Neutrophil (primary cell): ENCODE results near the gene REV3L.

Source experiments
- H3K27ac ChIP-seq: fragments of 200-600 bp; sonication (generic); 2 replicates; pipeline ENCODE4 v1.5.1; 2016; ENCODE audit warnings: mild to moderate bottlenecking, moderate library complexity
- H3K27me3 ChIP-seq: fragments of 200-600 bp; sonication (generic); 2 replicates; pipeline ENCODE4 v1.6.0; 2016; ENCODE audit warnings: mild to moderate bottlenecking
- H3K36me3 ChIP-seq: fragments of 200-600 bp; sonication (generic); 2 replicates; pipeline ENCODE4 v1.5.1; 2017
- H3K4me1 ChIP-seq, 2 experiments: fragments of 200-600 bp in 1 of 2; sonication (generic) in 1 of 2; 1 replicate in 1 of 2; 2 replicates in 1 of 2; pipeline versions ENCODE4 v1.5.1 to v1.6.1; 2013 to 2016; ENCODE audit warnings: low read depth in 1 of 2, low read length in 1 of 2, mild to moderate bottlenecking in 1 of 2, moderate library complexity in 1 of 2; ENCODE audit not compliant: control insufficient read depth in 1 of 2, insufficient read depth in 1 of 2
- H3K4me3 ChIP-seq, 2 experiments: fragments of 200-600 bp in 1 of 2; sonication (generic) in 1 of 2; 1 replicate in 1 of 2; 2 replicates in 1 of 2; pipeline ENCODE4 v1.5.1; 2013 to 2016; ENCODE audit warnings: low read depth in 1 of 2, low read length in 1 of 2, mild to moderate bottlenecking in 1 of 2, moderate library complexity in 1 of 2
- H3K9me3 ChIP-seq: fragments of 200-600 bp; sonication (generic); 2 replicates; pipeline ENCODE4 v1.5.1; 2016
- TF ChIP-seq, protein P1 (sequence below): fragments of 200-600 bp; sonication (generic); IDR thresholded peaks from 2 replicates; pipeline ENCODE4 v1.5.1; 2016; ENCODE audit warnings: antibody characterized with exemption

Gene REV3L

DNA sequence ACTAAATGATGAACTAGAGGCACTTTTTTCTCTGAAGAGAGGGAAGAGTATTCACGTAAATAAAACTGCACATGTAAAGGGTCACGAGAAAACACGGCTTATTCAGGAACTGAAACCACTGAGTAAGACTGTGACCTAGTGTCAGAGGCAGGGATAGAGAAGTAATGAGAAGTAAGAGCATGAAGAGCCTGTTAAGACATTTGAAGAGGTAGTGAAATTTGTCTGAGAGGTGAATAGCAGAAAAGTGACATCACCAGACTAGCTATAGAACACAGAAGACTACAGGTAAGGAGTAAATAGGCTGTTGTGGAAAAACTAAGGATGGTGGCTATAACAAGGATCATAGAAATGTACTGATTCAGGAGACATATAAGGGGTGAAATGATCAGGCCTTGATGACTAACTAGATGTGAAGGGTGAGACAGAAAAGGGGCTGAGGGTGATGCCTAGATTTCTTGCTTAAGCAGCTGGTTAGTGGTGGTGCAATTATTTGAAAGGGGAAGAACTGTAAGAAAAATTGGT lies 76.8 kb downstream of the REV3L start:
- Histone ChIP-seq H3K27me3 (no peaks in the 10 kb centered on the region), H3K4me3 (no peak overlapping the region), H3K36me3 (peaks cover 8% of the 10 kb centered on the region), H3K4me1 (peaks cover 0 to 4% of the 10 kb centered on the region in 2 experiments), H3K9me3 (no peaks in the 10 kb centered on the region), H3K27ac (no peak overlapping the region)
- TF ChIP-seq, protein P1, sequence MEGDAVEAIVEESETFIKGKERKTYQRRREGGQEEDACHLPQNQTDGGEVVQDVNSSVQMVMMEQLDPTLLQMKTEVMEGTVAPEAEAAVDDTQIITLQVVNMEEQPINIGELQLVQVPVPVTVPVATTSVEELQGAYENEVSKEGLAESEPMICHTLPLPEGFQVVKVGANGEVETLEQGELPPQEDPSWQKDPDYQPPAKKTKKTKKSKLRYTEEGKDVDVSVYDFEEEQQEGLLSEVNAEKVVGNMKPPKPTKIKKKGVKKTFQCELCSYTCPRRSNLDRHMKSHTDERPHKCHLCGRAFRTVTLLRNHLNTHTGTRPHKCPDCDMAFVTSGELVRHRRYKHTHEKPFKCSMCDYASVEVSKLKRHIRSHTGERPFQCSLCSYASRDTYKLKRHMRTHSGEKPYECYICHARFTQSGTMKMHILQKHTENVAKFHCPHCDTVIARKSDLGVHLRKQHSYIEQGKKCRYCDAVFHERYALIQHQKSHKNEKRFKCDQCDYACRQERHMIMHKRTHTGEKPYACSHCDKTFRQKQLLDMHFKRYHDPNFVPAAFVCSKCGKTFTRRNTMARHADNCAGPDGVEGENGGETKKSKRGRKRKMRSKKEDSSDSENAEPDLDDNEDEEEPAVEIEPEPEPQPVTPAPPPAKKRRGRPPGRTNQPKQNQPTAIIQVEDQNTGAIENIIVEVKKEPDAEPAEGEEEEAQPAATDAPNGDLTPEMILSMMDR: no peak

DNA sequence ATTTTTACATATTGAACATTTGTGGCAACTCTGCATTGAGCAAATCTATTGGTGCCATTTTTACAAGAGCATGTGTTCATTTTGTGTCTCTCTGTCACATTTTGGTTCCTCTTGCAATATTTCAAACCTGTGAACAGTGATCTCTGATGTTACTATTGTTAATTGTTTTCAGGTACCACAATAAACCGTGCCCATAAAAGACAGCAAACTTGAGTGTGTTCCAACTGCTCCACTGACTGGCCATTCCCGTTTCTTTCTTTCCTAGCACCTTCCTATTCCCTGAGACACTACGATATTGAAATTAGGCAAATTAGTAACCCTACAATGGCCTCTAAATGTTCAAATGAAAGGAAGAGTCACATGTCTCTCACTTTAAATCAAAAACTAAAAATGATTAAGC lies 79.6 kb downstream of the REV3L start:
- TF ChIP-seq, protein P1: no peak
- Histone ChIP-seq H3K27ac (no peak overlapping the region), H3K27me3 (no peaks in the 10 kb centered on the region), H3K36me3 (peaks cover 15% of the 10 kb centered on the region), H3K4me1 (no peaks in the 10 kb centered on the region), H3K9me3 (no peaks in the 10 kb centered on the region), H3K4me3 (no peak overlapping the region)

DNA sequence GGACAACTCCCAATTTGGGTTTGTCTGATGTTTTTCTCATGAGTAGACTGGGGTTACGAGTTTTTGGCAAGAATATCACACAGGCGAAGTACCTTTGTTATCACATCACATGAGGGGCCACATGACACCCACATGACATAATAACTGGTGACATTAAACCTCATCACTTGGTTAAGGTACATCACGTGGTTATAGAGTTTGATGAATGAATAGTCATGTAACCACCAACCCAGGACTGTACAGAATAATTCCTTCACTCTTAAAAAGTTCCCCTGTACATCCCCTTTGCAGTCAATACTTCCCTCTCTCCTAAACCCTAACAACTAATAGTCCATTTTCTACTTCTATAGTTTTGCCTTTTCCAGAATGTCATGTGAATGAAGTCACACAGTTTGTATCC lies 83.4 kb downstream of the REV3L start:
- no peaks in the 10 kb centered on the region for H3K9me3 ChIP-seq
- TF ChIP-seq, protein P1: no peak
- no peak overlapping the region for H3K27ac ChIP-seq
- no peaks in the 10 kb centered on the region for H3K27me3 ChIP-seq
- no peaks in the 10 kb centered on the region for H3K4me1 ChIP-seq
- no peak overlapping the region for H3K4me3 ChIP-seq
- peaks cover 15% of the 10 kb centered on the region for H3K36me3 ChIP-seq

DNA sequence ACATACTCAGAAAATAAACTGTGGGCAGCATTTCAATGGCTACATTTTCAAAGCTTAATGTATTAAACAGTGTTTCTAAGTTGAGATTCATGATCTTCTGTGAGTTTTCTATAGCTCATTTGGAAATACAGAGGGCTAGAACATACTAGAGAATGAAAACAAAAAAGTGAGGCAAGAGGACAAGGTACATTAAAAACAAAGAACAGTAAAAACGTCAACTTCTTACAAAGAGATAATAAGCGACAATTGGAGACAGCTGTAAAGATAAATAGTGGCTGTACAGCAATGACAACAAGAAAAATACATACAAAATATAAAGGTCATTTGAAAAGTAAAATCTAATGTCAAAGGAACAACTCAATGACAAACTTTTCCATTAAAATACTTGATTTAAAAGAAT lies 94.3 kb downstream of the REV3L start:
- H3K27me3 ChIP-seq: no peaks in the 10 kb centered on the region
- H3K4me1 ChIP-seq: no peaks in the 10 kb centered on the region
- H3K36me3 ChIP-seq: peaks cover 29% of the 10 kb centered on the region
- H3K9me3 ChIP-seq: no peaks in the 10 kb centered on the region
- TF ChIP-seq, protein P1: no peak
- H3K4me3 ChIP-seq: no peak overlapping the region
- no peak overlapping the region for H3K27ac ChIP-seq

DNA sequence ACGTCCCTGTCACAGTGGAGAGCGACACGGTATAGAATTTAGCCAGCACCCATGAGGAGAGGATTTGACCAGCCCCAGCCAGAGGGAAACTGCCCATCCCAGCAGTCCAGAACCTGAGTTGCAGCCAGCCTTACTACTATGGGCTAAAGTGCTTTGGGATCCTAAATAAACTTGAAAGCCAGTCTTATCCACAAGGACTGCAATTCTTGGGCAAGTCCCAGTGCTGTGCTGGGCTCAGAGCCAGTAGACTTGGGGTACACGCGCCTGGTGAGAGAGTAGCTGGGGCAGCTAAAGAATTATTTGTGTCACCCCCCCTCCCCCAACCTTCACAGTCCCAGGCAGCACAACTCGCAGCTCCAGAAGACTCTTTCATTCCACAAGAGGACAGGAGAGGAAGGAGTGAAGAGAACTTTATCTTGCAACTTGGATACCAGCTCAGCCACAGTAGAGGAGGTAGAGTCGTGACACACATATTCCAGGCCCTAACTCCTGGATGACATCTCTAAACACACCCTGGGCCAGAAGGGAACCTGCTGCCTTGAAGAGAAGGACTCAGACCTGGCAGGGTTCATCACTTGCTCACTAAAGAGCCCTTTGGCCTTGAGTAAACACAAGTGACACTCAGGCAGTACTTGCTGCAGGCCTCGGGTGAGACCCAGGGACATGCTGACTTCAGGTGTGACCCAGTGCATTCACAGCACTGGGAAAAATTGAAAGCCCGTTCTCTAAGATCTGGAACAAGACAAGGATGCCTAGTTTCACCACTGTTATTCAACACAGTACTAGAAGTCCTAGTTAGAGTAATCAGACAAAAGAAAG lies 100.3 kb downstream of the REV3L start:
- H3K27me3 ChIP-seq: no peaks in the 10 kb centered on the region
- no peaks in the 10 kb centered on the region for H3K9me3 ChIP-seq
- TF ChIP-seq, protein P1: no peak
- no peaks in the 10 kb centered on the region for H3K4me1 ChIP-seq
- peaks cover 27% of the 10 kb centered on the region for H3K36me3 ChIP-seq
- H3K27ac ChIP-seq: no peak overlapping the region
- H3K4me3 ChIP-seq: no peak overlapping the region
